Measurements from ENCODE around the gene THADA. TPM values are rescaled to one million over a fixed set of nuclear protein-coding genes. Genes with fewer than 3 reads are reported as not detected.

Gene THADA
- total and polyA plus RNA-seq, 2 experiments from 2014 or later = 10.8 to 18.8 TPM

DNA sequence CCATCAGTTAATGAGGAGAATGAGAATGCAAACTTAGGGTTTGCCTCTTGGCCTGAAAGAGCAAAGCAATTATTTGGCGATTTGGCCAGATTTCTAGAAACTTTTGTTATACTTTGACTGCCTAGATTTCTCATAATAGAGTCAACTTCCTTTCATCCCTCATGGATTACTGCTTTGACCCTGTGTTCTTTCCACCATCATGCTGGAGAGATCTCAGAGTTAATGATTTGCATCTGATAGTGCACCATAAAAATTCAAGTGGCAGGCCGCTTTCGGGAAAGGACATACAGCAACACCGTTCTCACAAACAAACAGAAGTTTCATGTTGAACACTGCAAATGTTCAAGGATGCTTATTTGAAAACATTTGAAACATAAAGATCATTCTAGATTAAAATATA is 225.7 kb downstream of the THADA start:
- peak overlapping the region; percentile 36 for H3K4me2 ChIP-seq
- no peaks in the 10 kb centered on the region for H3K36me3 ChIP-seq (replicated peaks; ENCODE audit: insufficient read depth, low read depth)
- H3K27ac ChIP-seq = peak overlapping the region; percentile 77
- DNase-seq (ENCODE audit: low spot score) = no peak
- H3K9me3 ChIP-seq (ENCODE audit: low read depth) = no peaks in the 10 kb centered on the region
- WGBS (ENCODE audit: low lambda C conversion rate, missing lambda C conversion rate) = 52% methylated on average over 4 of the region's 4 CpGs
- TF ChIP-seq CTCF (IDR thresholded peaks at IDR 0.05; ENCODE audit: poor library complexity) = no peak
- no peak for TF ChIP-seq EZH2 (IDR thresholded peaks at IDR 0.05; ENCODE audit: borderline replicate concordance)
- no peak for TF ChIP-seq EZH2phosphoT487 (IDR thresholded peaks at IDR 0.05; ENCODE audit: low read depth, severe bottlenecking, unreplicated experiment)
- no peak overlapping the region for H3K4me3 ChIP-seq
- H3K9me2 ChIP-seq (replicated peaks; ENCODE audit: insufficient read depth) = no peaks in the 10 kb centered on the region
- H2AFZ ChIP-seq = no peak overlapping the region
- no peaks in the 10 kb centered on the region for H4K20me1 ChIP-seq (ENCODE audit: insufficient read depth, poor library complexity, severe bottlenecking)
- peaks cover 30% of the 10 kb centered on the region for H3K4me1 ChIP-seq (ENCODE audit: insufficient read depth)
- no peaks in the 10 kb centered on the region for H3K79me2 ChIP-seq
- H3K27me3 ChIP-seq = no peaks in the 10 kb centered on the region

GRCh38 chr2:43368483-43369385 is 227.1 kb downstream of the THADA start:
- DNase-seq (ENCODE audit: low spot score) = no peak
- H3K27ac ChIP-seq = peak overlapping the region; percentile 77
- TF ChIP-seq EZH2phosphoT487 (IDR thresholded peaks at IDR 0.05; ENCODE audit: low read depth, severe bottlenecking, unreplicated experiment) (no peak), EZH2 (IDR thresholded peaks at IDR 0.05; ENCODE audit: borderline replicate concordance) (no peak), CTCF (IDR thresholded peaks at IDR 0.05; ENCODE audit: poor library complexity) (no peak)
- no peak overlapping the region for H3K4me2 ChIP-seq
- no peaks in the 10 kb centered on the region for H3K36me3 ChIP-seq (replicated peaks; ENCODE audit: insufficient read depth, low read depth)
- H4K20me1 ChIP-seq (ENCODE audit: insufficient read depth, poor library complexity, severe bottlenecking) = no peaks in the 10 kb centered on the region
- 82% methylated on average over 5 of the region's 5 CpGs for WGBS (ENCODE audit: low lambda C conversion rate, missing lambda C conversion rate)
- no peaks in the 10 kb centered on the region for H3K79me2 ChIP-seq
- H3K9me3 ChIP-seq (ENCODE audit: low read depth) = no peaks in the 10 kb centered on the region
- H3K27me3 ChIP-seq = no peaks in the 10 kb centered on the region
- no peak overlapping the region for H3K4me3 ChIP-seq
- H2AFZ ChIP-seq = no peak overlapping the region
- H3K4me1 ChIP-seq (ENCODE audit: insufficient read depth) = peaks cover 26% of the 10 kb centered on the region
- no peaks in the 10 kb centered on the region for H3K9me2 ChIP-seq (replicated peaks; ENCODE audit: insufficient read depth)

- Histone ChIP-seq H3K4me2 (no peak overlapping the region), H3K4me1 (ENCODE audit: insufficient read depth) (peaks cover 23% of the 10 kb centered on the region), H3K4me3 (no peak overlapping the region), H2AFZ (no peak overlapping the region), H3K9me3 (ENCODE audit: low read depth) (no peaks in the 10 kb centered on the region), H3K36me3 (replicated peaks; ENCODE audit: insufficient read depth, low read depth) (no peaks in the 10 kb centered on the region), H3K27ac (no peak overlapping the region), H3K9me2 (replicated peaks; ENCODE audit: insufficient read depth) (no peaks in the 10 kb centered on the region), H3K27me3 (no peaks in the 10 kb centered on the region), H4K20me1 (ENCODE audit: insufficient read depth, poor library complexity, severe bottlenecking) (no peaks in the 10 kb centered on the region), H3K79me2 (no peaks in the 10 kb centered on the region)
- 95% methylated on average over 3 of the region's 3 CpGs for WGBS (ENCODE audit: low lambda C conversion rate, missing lambda C conversion rate)
- no peak for DNase-seq (ENCODE audit: low spot score)
- TF ChIP-seq CTCF (IDR thresholded peaks at IDR 0.05; ENCODE audit: poor library complexity) = no peak
These were observed 228.6 kb downstream of the THADA start for GRCh38 chr2:43367012-43367782.

Measured in hepatocyte (in vitro differentiated cells).